ENCODE results near the gene CPEB2.

The CPEB2 gene

GRCh38 chr4:15001869-15002658 lies at the start of gene CPEB2:
CPEB2 (plus strand) TSS chr4:15002481; CDS start chr4:15002674, 193 bp downstream.
- ATAC-seq = peak; percentile 79
- TF ChIP-seq SNAI2 (CRISPR knock-in tag; IDR thresholded peaks at IDR 0.05) (peak; percentile 95), GLIS3 (CRISPR knock-in tag; IDR thresholded peaks at IDR 0.05) (no peak; the same call in 1 of the 2 replicates), BACH2 (CRISPR knock-in tag; IDR thresholded peaks at IDR 0.05; ENCODE audit: borderline replicate concordance) (0 out of 2 replicates have a peak, but pooled peaks have one; percentile 49), ZNF70 (CRISPR knock-in tag; IDR thresholded peaks at IDR 0.05) (peak; percentile 35; the same call in 1 of the 2 replicates), TSHZ2 (CRISPR knock-in tag; IDR thresholded peaks at IDR 0.05) (peak; percentile 92), ZFP3 (CRISPR knock-in tag; IDR thresholded peaks at IDR 0.05) (0 out of 2 replicates have a peak, but pooled peaks have one; percentile 29), ISL1 (CRISPR knock-in tag; IDR thresholded peaks at IDR 0.05) (0 out of 2 replicates have a peak, but pooled peaks have one; percentile 17), RARB (CRISPR knock-in tag; IDR thresholded peaks at IDR 0.05) (no peak), CSDC2 (CRISPR knock-in tag; IDR thresholded peaks at IDR 0.05) (peak; percentile 95; the same call in 1 of the 2 replicates), ZNF565 (CRISPR knock-in tag; conservative IDR thresholded peaks at IDR 0.05; ENCODE audit: low read depth) (0 out of 2 replicates have a peak, but pooled peaks have one; percentile 39)

GRCh38 chr4:14958436-14958835 lies 43.8 kb upstream of the CPEB2 start:
- TF ChIP-seq TCF4 (CRISPR knock-in tag; IDR thresholded peaks at IDR 0.05; ENCODE audit: borderline replicate concordance) = no peak
- no peak for TF ChIP-seq ESRRG (CRISPR knock-in tag; IDR thresholded peaks at IDR 0.05)
- no peak for TF ChIP-seq CSDC2 (CRISPR knock-in tag; IDR thresholded peaks at IDR 0.05)
- TF ChIP-seq BACH2 (CRISPR knock-in tag; IDR thresholded peaks at IDR 0.05; ENCODE audit: borderline replicate concordance) = no peak
- TF ChIP-seq OSR1 (CRISPR knock-in tag; IDR thresholded peaks at IDR 0.05) = no peak
- no peak for TF ChIP-seq ZNF565 (CRISPR knock-in tag; conservative IDR thresholded peaks at IDR 0.05; ENCODE audit: low read depth)
- TF ChIP-seq ZC3H10 (CRISPR knock-in tag; IDR thresholded peaks at IDR 0.05) = no peak
- TF ChIP-seq GLIS3 (CRISPR knock-in tag; IDR thresholded peaks at IDR 0.05) = no peak
- no peak for TF ChIP-seq ZFP30 (CRISPR knock-in tag; IDR thresholded peaks at IDR 0.05)
- no peak for TF ChIP-seq ARNTL (CRISPR knock-in tag; IDR thresholded peaks at IDR 0.05; ENCODE audit: borderline replicate concordance, low read depth)
- no peak for TF ChIP-seq ISL1 (CRISPR knock-in tag; IDR thresholded peaks at IDR 0.05)
- no peak for TF ChIP-seq ZFP3 (CRISPR knock-in tag; IDR thresholded peaks at IDR 0.05)
- TF ChIP-seq PATZ1 (CRISPR knock-in tag; IDR thresholded peaks at IDR 0.05; ENCODE audit: borderline replicate concordance) = no peak
- TF ChIP-seq PPARA (CRISPR knock-in tag; IDR thresholded peaks at IDR 0.05; ENCODE audit: borderline replicate concordance) = no peak
- TF ChIP-seq SNAI2 (CRISPR knock-in tag; IDR thresholded peaks at IDR 0.05) = no peak
- no peak for ATAC-seq

- no peak for TF ChIP-seq RARB (CRISPR knock-in tag; IDR thresholded peaks at IDR 0.05)
- TF ChIP-seq GLIS3 (CRISPR knock-in tag; IDR thresholded peaks at IDR 0.05) = no peak
- TF ChIP-seq CSDC2 (CRISPR knock-in tag; IDR thresholded peaks at IDR 0.05) = no peak
- no peak for TF ChIP-seq CREB5 (CRISPR knock-in tag; IDR thresholded peaks at IDR 0.05; ENCODE audit: low read depth)
- TF ChIP-seq ZFP3 (CRISPR knock-in tag; IDR thresholded peaks at IDR 0.05) = no peak
- no peak for TF ChIP-seq SNAI2 (CRISPR knock-in tag; IDR thresholded peaks at IDR 0.05)
- TF ChIP-seq PATZ1 (CRISPR knock-in tag; IDR thresholded peaks at IDR 0.05; ENCODE audit: borderline replicate concordance) = no peak
- TF ChIP-seq CSRNP3 (CRISPR knock-in tag; IDR thresholded peaks at IDR 0.05) = no peak
- no peak for TF ChIP-seq BACH2 (CRISPR knock-in tag; IDR thresholded peaks at IDR 0.05; ENCODE audit: borderline replicate concordance)
- TF ChIP-seq ZFP30 (CRISPR knock-in tag; IDR thresholded peaks at IDR 0.05) = no peak
- TF ChIP-seq ARNTL (CRISPR knock-in tag; IDR thresholded peaks at IDR 0.05; ENCODE audit: borderline replicate concordance, low read depth) = no peak
- TF ChIP-seq ZNF8 (CRISPR knock-in tag; IDR thresholded peaks at IDR 0.05) = no peak
- TF ChIP-seq PPARA (CRISPR knock-in tag; IDR thresholded peaks at IDR 0.05; ENCODE audit: borderline replicate concordance) = no peak
- TF ChIP-seq ZC3H10 (CRISPR knock-in tag; IDR thresholded peaks at IDR 0.05) = no peak
- no peak for TF ChIP-seq OSR1 (CRISPR knock-in tag; IDR thresholded peaks at IDR 0.05)
- TF ChIP-seq TSHZ2 (CRISPR knock-in tag; IDR thresholded peaks at IDR 0.05) = no peak
- TF ChIP-seq ZNF70 (CRISPR knock-in tag; IDR thresholded peaks at IDR 0.05) = no peak
- TF ChIP-seq ESRRG (CRISPR knock-in tag; IDR thresholded peaks at IDR 0.05) = no peak
- no peak for ATAC-seq
Observed at GRCh38 chr4:14961292-14961691, 41.0 kb upstream of the CPEB2 start.

All from SK-N-SH treated with all-trans-retinoic acid at 6 μM for 48 hours (cell line).